ENCODE results near the gene BOLA3. TPM values are rescaled to one million over a fixed set of nuclear protein-coding genes. Genes with fewer than 3 reads are reported as not detected.
A peak's percentile ranks its signal among the peaks of the same experiment; 100 is the strongest.

Gene BOLA3
- total RNA-seq, 2 donors from 2014 or later, result 60.4 to 174 TPM

GRCh38 chr2:74099835-74100234 is 47.9 kb downstream of the BOLA3 start:
- TF ChIP-seq CTCF (IDR thresholded peaks at IDR 0.05), result no peak
- H3K36me3 ChIP-seq, result peaks cover 18% of the 10 kb centered on the region
- H3K4me1 ChIP-seq, result no peaks in the 10 kb centered on the region
- no peak for DNase-seq (ENCODE audit: low spot score)
- no peaks in the 10 kb centered on the region for H3K9me3 ChIP-seq
- no peak overlapping the region for H3K4me3 ChIP-seq
- no peak overlapping the region for H3K27ac ChIP-seq
- no peaks in the 10 kb centered on the region for H3K27me3 ChIP-seq

GRCh38 chr2:74099271-74099670 is 48.4 kb downstream of the BOLA3 start:
- Histone ChIP-seq H3K4me1 (no peaks in the 10 kb centered on the region), H3K27ac (no peak overlapping the region), H3K9me3 (no peaks in the 10 kb centered on the region), H3K4me3 (no peak overlapping the region), H3K36me3 (peaks cover 18% of the 10 kb centered on the region), H3K27me3 (no peaks in the 10 kb centered on the region)
- no peak for DNase-seq (ENCODE audit: low spot score)
- TF ChIP-seq CTCF (IDR thresholded peaks at IDR 0.05), result no peak

- no peak for TF ChIP-seq CTCF (IDR thresholded peaks at IDR 0.05)
- Histone ChIP-seq H3K9me3 (no peaks in the 10 kb centered on the region), H3K27ac (no peak overlapping the region), H3K27me3 (no peaks in the 10 kb centered on the region), H3K36me3 (peaks cover 23% of the 10 kb centered on the region), H3K4me3 (no peak overlapping the region), H3K4me1 (no peaks in the 10 kb centered on the region)
- peak; percentile 28 for DNase-seq (ENCODE audit: low spot score)
These were observed 50.1 kb downstream of the BOLA3 start for GRCh38 chr2:74097574-74097973.

GRCh38 chr2:74096052-74096451 is 51.7 kb downstream of the BOLA3 start:
- Histone ChIP-seq H3K27me3 (no peaks in the 10 kb centered on the region), H3K9me3 (no peaks in the 10 kb centered on the region), H3K27ac (no peak overlapping the region), H3K36me3 (peaks cover 28% of the 10 kb centered on the region), H3K4me3 (no peak overlapping the region), H3K4me1 (no peaks in the 10 kb centered on the region)
- TF ChIP-seq CTCF (IDR thresholded peaks at IDR 0.05), result no peak
- DNase-seq (ENCODE audit: low spot score), result peak; percentile 11

GRCh38 chr2:74095632-74096031 is 52.1 kb downstream of the BOLA3 start:
- peak; percentile 13 for DNase-seq (ENCODE audit: low spot score)
- Histone ChIP-seq H3K4me3 (no peak overlapping the region), H3K36me3 (peaks cover 28% of the 10 kb centered on the region), H3K27me3 (no peaks in the 10 kb centered on the region), H3K4me1 (no peaks in the 10 kb centered on the region), H3K9me3 (no peaks in the 10 kb centered on the region), H3K27ac (no peak overlapping the region)
- no peak for TF ChIP-seq CTCF (IDR thresholded peaks at IDR 0.05)

GRCh38 chr2:74094291-74094690 is 53.4 kb downstream of the BOLA3 start:
- H3K36me3 ChIP-seq, result peaks cover 31% of the 10 kb centered on the region
- no peak overlapping the region for H3K4me3 ChIP-seq

More at GRCh38 chr2:74094291-74094690, 53.4 kb downstream of the BOLA3 start:
- peak; percentile 44 for DNase-seq (ENCODE audit: low spot score)
- H3K27ac ChIP-seq, result no peak overlapping the region
- no peaks in the 10 kb centered on the region for H3K9me3 ChIP-seq
- H3K27me3 ChIP-seq, result no peaks in the 10 kb centered on the region
- no peaks in the 10 kb centered on the region for H3K4me1 ChIP-seq
- no peak for TF ChIP-seq CTCF (IDR thresholded peaks at IDR 0.05)
